ENCODE measurements around the gene SYNGR2.

SYNGR2 gene

DNA sequence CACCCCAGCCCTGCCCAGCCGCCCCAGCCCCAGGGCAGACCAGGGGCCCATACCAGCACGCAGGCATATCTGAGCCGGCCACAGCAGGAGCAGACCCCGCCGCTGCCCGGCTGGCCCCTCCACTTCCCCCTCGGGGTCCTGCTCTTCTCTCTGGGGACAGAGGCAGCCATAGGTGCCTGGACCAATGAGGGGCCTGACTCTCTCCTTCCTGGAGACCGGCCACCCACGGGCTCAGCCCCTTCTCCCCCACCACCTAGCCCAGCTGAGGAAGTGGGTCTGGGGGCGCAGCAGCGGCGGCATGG, 43.6 kb upstream of the SYNGR2 start:
- H3K36me3 ChIP-seq (ENCODE audit: control insufficient read depth in 5 of 5, insufficient read depth in 5 of 5, low read length in 5 of 5), result peaks cover 0 to 64% (median 45%) of the 10 kb centered on the region in 5 donors
- H3K4me3 ChIP-seq (ENCODE audit: low read depth in 1 of 5, low read length in 5 of 5), result peak overlapping the region in 1 of 5 donors; percentile 81
- H3K9me3 ChIP-seq (ENCODE audit: control insufficient read depth in 5 of 5, low read length in 5 of 5), result no peaks in the 10 kb centered on the region
- no peaks in the 10 kb centered on the region for H3K27me3 ChIP-seq (ENCODE audit: control insufficient read depth in 5 of 5, insufficient read depth in 4 of 5, low read length in 5 of 5)
- no peak overlapping the region for H3K27ac ChIP-seq (ENCODE audit: low read depth, low read length)
- no peak overlapping the region for H3K9ac ChIP-seq (ENCODE audit: low read length in 5 of 5)
- H3K4me1 ChIP-seq (ENCODE audit: control insufficient read depth in 5 of 5, insufficient read depth in 5 of 5, low read length in 5 of 5), result peaks cover 5 to 74% (median 58%) of the 10 kb centered on the region in 5 donors

DNA sequence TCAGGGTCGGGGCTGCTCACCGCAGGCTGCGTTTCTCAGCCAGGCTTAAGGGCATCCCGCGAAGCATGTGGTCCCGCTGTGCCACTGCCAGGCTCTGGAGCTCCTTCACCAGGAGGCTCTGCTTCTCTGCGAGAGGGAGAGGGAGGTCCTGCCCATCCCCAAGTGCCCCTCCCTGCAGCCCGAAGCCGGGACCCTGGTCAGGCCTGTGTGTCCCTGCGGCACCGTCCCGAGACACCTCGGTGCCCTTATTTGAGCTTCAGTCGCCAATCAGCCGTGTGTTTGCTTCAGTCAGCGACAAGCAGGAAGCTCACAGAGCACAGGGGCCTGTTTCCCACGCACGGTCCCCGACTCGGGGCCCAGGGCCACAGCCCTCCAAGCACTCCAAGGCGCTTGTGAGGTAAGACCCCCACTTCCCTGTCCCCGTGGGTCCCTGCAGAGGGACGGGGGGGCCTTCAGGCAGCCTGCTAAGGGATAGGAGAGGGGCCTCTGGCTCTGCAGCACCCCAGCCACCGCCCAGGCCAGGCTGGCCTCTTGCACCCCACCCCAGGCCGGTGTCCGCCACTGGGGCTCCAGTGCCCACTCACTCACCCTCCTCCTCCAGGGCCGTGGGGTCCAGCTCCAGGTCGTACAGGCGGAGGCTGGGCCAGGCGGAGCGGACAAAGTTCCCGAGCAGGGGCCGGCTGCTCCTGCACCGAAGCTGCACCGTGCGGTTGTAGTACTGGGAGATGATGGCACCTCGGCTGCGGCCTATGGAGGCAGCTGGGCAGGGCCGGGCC, 43.1 kb upstream of the SYNGR2 start:
- peaks cover 5 to 79% (median 63%) of the 10 kb centered on the region in 5 donors for H3K4me1 ChIP-seq (ENCODE audit: control insufficient read depth in 5 of 5, insufficient read depth in 5 of 5, low read length in 5 of 5)
- H3K4me3 ChIP-seq (ENCODE audit: low read depth in 1 of 5, low read length in 5 of 5), result peak overlapping the region in 2 of 5 donors; percentile 77 to 81
- H3K36me3 ChIP-seq (ENCODE audit: control insufficient read depth in 5 of 5, insufficient read depth in 5 of 5, low read length in 5 of 5), result peaks cover 0 to 60% (median 44%) of the 10 kb centered on the region in 5 donors
- no peaks in the 10 kb centered on the region for H3K9me3 ChIP-seq (ENCODE audit: control insufficient read depth in 5 of 5, low read length in 5 of 5)
- peak overlapping the region in 2 of 5 donors; percentile 17 to 30 for H3K9ac ChIP-seq (ENCODE audit: low read length in 5 of 5)
- H3K27ac ChIP-seq (ENCODE audit: low read depth, low read length), result no peak overlapping the region
- H3K27me3 ChIP-seq (ENCODE audit: control insufficient read depth in 5 of 5, insufficient read depth in 4 of 5, low read length in 5 of 5), result peaks cover 0 to 2% (median 0%) of the 10 kb centered on the region in 5 donors

DNA sequence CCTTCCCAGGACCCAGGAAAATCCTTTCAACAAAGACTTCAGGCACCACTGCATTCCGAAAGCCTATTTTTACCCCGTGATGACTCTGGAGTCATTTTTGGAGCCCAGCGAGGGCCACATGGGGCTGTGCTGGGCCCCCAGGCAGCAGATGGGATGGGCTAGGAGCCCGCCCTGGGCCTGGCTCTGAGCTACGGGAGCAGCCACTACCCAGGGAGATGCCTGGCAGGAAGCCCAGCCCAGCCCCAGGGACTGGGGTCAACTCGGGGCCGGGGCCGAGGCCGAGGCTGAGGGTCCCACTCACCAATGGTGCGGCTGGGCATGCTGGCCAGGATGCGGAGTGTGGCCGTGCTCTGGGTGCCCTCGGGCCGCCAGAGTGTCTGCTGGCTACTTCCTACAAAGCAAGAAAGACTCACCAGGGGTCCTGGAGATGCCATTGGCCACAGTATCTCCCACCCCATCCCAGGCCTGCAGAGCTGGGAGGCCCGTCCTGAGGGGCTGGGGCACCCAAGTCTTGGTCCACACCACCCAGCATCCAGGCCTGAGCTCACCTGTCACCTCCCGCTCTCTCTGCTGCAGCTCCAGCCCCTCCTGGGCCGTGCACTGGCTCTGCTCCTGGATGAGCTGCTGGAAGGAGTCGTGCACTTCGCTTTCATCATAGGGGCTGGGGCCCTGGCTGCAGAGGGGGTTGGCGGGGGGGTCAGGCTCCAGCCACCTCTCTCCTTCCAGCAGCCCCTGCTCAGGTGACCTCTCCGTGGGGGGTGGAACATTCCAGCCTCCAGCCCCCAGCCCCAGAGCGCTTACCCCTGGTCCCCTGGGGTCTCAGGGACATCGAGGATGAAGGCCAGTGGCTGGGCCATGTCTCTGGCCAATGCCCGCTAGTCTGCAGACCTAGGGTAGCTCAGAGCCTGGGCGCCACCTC, 42.1 kb upstream of the SYNGR2 start:
- Histone ChIP-seq H3K27ac (ENCODE audit: low read depth, low read length) (peak overlapping the region; percentile 84), H3K9ac (ENCODE audit: low read length in 5 of 5) (peak overlapping the region in 2 of 5 donors; percentile 30 to 83), H3K36me3 (ENCODE audit: control insufficient read depth in 5 of 5, insufficient read depth in 5 of 5, low read length in 5 of 5) (peaks cover 0 to 51% (median 36%) of the 10 kb centered on the region in 5 donors), H3K4me3 (ENCODE audit: low read depth in 1 of 5, low read length in 5 of 5) (peak overlapping the region in 3 of 5 donors; percentile 11 to 81 (median 77)), H3K27me3 (ENCODE audit: control insufficient read depth in 5 of 5, insufficient read depth in 4 of 5, low read length in 5 of 5) (peaks cover 0 to 11% (median 0%) of the 10 kb centered on the region in 5 donors), H3K4me1 (ENCODE audit: control insufficient read depth in 5 of 5, insufficient read depth in 5 of 5, low read length in 5 of 5) (peaks cover 7 to 88% (median 72%) of the 10 kb centered on the region in 5 donors), H3K9me3 (ENCODE audit: control insufficient read depth in 5 of 5, low read length in 5 of 5) (no peaks in the 10 kb centered on the region)

DNA sequence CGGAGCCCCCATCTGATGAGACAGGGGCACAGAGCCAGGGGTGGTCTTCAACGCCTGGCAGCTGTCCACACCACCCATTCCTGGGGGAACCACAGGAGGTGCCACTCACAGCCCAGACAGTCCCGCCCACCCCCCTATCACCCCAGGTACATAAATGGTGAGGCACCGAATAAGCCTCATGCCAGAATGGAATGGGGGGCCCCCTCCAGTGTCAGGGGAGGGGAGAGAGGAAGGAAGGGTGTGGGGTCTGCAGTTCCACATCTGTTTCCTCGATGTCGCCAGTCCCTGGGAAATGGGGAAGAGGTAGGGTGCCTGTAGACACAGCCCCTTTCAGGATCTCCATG, 41.5 kb upstream of the SYNGR2 start:
- Histone ChIP-seq H3K9me3 (ENCODE audit: control insufficient read depth in 5 of 5, low read length in 5 of 5) (no peaks in the 10 kb centered on the region), H3K36me3 (ENCODE audit: control insufficient read depth in 5 of 5, insufficient read depth in 5 of 5, low read length in 5 of 5) (peaks cover 0 to 45% (median 30%) of the 10 kb centered on the region in 5 donors), H3K4me3 (ENCODE audit: low read depth in 1 of 5, low read length in 5 of 5) (peak overlapping the region; percentile 26 to 81 (median 68)), H3K27ac (ENCODE audit: low read depth, low read length) (peak overlapping the region; percentile 84), H3K27me3 (ENCODE audit: control insufficient read depth in 5 of 5, insufficient read depth in 4 of 5, low read length in 5 of 5) (peaks cover 0 to 12% (median 0%) of the 10 kb centered on the region in 5 donors), H3K9ac (ENCODE audit: low read length in 5 of 5) (peak overlapping the region in 4 of 5 donors; percentile 79 to 86 (median 82)), H3K4me1 (ENCODE audit: control insufficient read depth in 5 of 5, insufficient read depth in 5 of 5, low read length in 5 of 5) (peaks cover 7 to 87% (median 71%) of the 10 kb centered on the region in 5 donors)

DNA sequence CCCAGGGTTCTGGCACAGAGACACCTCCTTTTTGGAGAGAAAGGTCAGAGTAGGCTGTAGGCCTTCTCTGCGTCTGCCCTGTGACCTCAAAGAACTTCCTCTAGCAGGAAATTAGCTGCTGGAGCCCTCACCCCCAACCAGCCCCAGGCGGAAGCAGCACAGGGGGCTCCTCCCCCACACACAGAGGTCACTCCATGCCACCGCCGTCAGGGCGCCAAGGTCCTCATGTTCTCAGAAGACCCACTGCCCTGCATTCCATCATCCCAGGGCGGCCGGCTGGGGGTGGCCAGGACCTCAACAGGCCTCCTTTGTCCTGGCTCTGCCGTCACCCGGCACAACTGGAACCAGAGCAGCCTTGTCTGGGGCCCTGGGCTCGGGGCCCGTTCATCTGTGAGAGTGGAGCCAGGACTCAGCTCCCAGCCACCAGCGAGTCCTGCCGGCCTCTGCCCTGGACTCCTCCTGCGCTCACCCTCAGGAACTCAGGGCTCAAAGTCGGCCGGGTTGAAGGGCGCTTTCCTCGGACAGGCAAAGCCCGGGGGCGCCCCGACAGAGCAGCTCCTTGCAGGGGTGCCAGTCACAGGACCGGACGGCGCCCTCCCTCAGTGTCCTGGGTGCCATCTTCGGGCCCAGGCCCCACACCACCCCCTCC, 41.0 kb upstream of the SYNGR2 start:
- Histone ChIP-seq H3K9ac (ENCODE audit: low read length in 5 of 5) (peak overlapping the region in 4 of 5 donors; percentile 79 to 86 (median 82)), H3K27me3 (ENCODE audit: control insufficient read depth in 5 of 5, insufficient read depth in 4 of 5, low read length in 5 of 5) (peaks cover 0 to 12% (median 0%) of the 10 kb centered on the region in 5 donors), H3K4me1 (ENCODE audit: control insufficient read depth in 5 of 5, insufficient read depth in 5 of 5, low read length in 5 of 5) (peaks cover 7 to 86% (median 73%) of the 10 kb centered on the region in 5 donors), H3K27ac (ENCODE audit: low read depth, low read length) (peak overlapping the region; percentile 84), H3K4me3 (ENCODE audit: low read depth in 1 of 5, low read length in 5 of 5) (peak overlapping the region; percentile 50 to 81 (median 70)), H3K36me3 (ENCODE audit: control insufficient read depth in 5 of 5, insufficient read depth in 5 of 5, low read length in 5 of 5) (peaks cover 0 to 40% (median 25%) of the 10 kb centered on the region in 5 donors), H3K9me3 (ENCODE audit: control insufficient read depth in 5 of 5, low read length in 5 of 5) (no peaks in the 10 kb centered on the region)

DNA sequence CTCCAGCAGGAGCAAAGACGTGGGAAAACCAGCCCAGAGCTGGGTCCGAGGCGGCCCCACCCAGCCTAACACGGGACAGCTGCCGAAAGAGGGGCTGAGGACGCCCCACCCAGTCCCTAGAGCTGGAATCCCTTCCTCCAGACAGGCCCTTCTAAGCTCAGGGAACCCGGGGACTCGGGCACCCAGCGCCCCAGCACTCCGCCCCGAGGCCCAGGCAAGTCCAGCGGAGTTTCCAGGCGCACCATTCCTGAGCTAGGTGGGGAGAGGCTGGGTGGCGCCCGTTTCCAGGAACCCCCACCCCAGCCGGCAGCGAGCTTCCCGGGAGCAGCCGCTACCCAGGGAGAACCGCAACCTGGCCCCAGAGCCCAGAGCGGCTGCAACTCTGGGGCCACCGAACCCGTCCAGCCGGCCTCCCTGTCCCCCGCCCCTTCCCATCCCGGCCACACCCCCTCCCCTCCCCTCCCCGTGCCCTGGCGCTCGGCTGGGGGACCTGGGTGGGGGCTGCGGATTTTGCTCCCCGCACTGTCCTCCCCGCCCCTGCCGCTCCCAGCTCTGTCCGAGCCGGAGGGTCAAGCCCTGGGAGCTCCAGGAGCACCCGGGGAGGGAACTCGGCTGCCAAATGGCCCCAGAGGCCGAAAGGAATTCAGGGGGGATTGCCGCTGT, 40.4 kb upstream of the SYNGR2 start:
- Histone ChIP-seq H3K27me3 (ENCODE audit: control insufficient read depth in 5 of 5, insufficient read depth in 4 of 5, low read length in 5 of 5) (peaks cover 0 to 12% (median 0%) of the 10 kb centered on the region in 5 donors), H3K9ac (ENCODE audit: low read length in 5 of 5) (peak overlapping the region in 4 of 5 donors; percentile 79 to 86 (median 82)), H3K4me1 (ENCODE audit: control insufficient read depth in 5 of 5, insufficient read depth in 5 of 5, low read length in 5 of 5) (peaks cover 7 to 86% (median 78%) of the 10 kb centered on the region in 5 donors), H3K4me3 (ENCODE audit: low read depth in 1 of 5, low read length in 5 of 5) (peak overlapping the region in 4 of 5 donors; percentile 68 to 81 (median 76)), H3K9me3 (ENCODE audit: control insufficient read depth in 5 of 5, low read length in 5 of 5) (no peaks in the 10 kb centered on the region), H3K36me3 (ENCODE audit: control insufficient read depth in 5 of 5, insufficient read depth in 5 of 5, low read length in 5 of 5) (peaks cover 0 to 33% (median 19%) of the 10 kb centered on the region in 5 donors), H3K27ac (ENCODE audit: low read depth, low read length) (peak overlapping the region; percentile 84)

DNA sequence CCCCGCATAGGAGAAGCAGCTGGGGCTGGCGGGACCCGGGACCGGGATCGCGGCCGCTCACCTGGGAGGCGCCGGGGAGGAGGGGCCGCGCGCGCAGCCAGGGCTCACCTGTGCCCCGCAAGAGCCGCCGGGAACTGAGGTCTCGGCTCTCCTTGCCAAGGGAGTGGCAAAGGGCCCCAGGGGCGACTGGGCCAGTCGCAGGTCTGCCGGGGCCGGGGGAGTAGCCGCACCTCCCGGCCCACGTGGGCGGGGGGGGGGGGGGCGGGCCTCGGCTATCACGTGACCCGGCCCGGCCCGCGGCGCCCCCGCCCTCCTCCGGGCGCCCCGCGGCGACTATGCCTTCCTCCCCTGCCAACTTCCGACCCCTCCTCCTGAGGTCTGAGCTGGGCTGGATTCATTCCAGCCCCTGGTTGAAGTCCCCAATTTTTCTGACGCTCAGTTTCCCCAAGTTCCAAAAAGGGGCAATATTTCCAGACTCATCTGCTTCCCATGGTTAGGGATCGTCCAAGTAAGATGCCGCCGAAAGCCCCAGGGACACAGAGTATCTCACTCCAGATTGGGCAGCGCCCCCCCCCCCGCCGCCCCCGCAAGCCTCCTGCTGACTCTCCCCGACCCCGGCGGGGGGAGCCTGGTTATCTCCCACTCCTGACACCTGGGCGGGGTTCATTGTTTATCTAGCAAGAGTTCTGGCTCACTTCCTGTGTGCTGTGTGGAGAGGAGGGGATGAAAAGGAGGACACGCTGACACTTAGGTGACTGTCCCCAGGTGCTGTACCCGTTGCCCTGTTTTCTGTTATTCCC, 39.6 kb upstream of the SYNGR2 start, which contains the start of gene TMC6:
TSS of gene TMC6 (minus strand) at position 205 of the 800 bp plus-strand sequence. CDS start 1,923 bp downstream, outside the sequence.
- Histone ChIP-seq H3K27ac (ENCODE audit: low read depth, low read length) (peak within 1 kb of the TSS; percentile 84), H3K9me3 (ENCODE audit: control insufficient read depth in 5 of 5, low read length in 5 of 5) (no peaks in the 10 kb centered on the region), H3K27me3 (ENCODE audit: control insufficient read depth in 5 of 5, insufficient read depth in 4 of 5, low read length in 5 of 5) (peaks cover 0 to 12% (median 0%) of the 10 kb centered on the region in 5 donors), H3K4me1 (ENCODE audit: control insufficient read depth in 5 of 5, insufficient read depth in 5 of 5, low read length in 5 of 5) (peaks cover 7 to 93% (median 83%) of the 10 kb centered on the region in 5 donors), H3K4me3 (ENCODE audit: low read depth in 1 of 5, low read length in 5 of 5) (peak within 1 kb of the TSS; percentile 40 to 81 (median 74)), H3K36me3 (ENCODE audit: control insufficient read depth in 5 of 5, insufficient read depth in 5 of 5, low read length in 5 of 5) (peaks cover 0 to 26% (median 12%) of the 10 kb centered on the region in 5 donors), H3K9ac (ENCODE audit: low read length in 5 of 5) (peak within 1 kb of the TSS in 4 of 5 donors; percentile 79 to 86 (median 82))

DNA sequence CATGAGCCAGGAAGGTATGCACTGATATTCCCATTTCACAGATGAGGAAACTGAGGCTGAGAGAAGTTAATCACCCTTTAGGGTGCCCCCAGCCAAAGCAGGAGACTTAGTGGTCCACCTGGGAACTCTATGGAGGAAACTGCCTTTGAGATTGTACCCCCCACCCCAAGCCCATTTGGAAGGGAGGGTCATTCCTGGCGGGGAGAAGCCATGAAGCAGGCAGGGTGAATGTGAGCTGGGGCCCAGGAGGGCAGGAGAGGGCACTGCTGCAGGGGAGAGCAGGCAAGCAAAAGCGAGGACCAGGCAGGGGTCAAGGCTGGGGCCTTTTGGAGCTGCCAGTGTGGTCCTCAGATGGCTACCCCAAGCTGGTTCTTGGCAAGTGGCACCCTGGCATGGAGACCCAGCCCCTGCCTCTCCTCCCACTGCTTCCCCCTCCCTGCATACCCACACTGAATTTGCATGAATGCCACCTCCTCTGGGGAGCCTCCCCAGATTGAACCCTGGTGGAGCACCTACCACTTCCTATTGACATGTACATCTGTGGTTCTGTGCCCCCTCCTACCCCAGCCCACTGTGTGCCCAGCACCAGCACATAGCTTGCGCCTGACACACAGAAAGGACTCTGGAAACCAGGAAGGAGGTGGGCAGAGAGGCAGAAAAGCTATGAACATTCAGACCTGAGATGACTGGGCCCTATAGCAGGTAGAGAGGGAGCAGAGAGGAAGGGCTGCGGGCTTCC, 38.9 kb upstream of the SYNGR2 start:
- H3K27ac ChIP-seq (ENCODE audit: low read depth, low read length), result peak overlapping the region; percentile 46
- H3K9me3 ChIP-seq (ENCODE audit: control insufficient read depth in 5 of 5, low read length in 5 of 5), result no peaks in the 10 kb centered on the region
- H3K9ac ChIP-seq (ENCODE audit: low read length in 5 of 5), result no peak overlapping the region
- peak overlapping the region in 2 of 5 donors; percentile 77 to 81 for H3K4me3 ChIP-seq (ENCODE audit: low read depth in 1 of 5, low read length in 5 of 5)
- peaks cover 0 to 12% (median 0%) of the 10 kb centered on the region in 5 donors for H3K27me3 ChIP-seq (ENCODE audit: control insufficient read depth in 5 of 5, insufficient read depth in 4 of 5, low read length in 5 of 5)
- H3K4me1 ChIP-seq (ENCODE audit: control insufficient read depth in 5 of 5, insufficient read depth in 5 of 5, low read length in 5 of 5), result peaks cover 12 to 93% (median 83%) of the 10 kb centered on the region in 5 donors
- peaks cover 0 to 18% (median 6%) of the 10 kb centered on the region in 5 donors for H3K36me3 ChIP-seq (ENCODE audit: control insufficient read depth in 5 of 5, insufficient read depth in 5 of 5, low read length in 5 of 5)

All from subcutaneous abdominal adipose tissue (tissue), 5 donors.